ENCODE data around the gene MS4A7.

GRCh38 chr11:60332846-60333245, 45.5 kb upstream of the MS4A7 start:
- TF ChIP-seq EZH2 (IDR thresholded peaks at IDR 0.05; ENCODE audit: insufficient read depth, poor library complexity, severe bottlenecking) (no peak), EZH2phosphoT487 (IDR thresholded peaks at IDR 0.05; ENCODE audit: insufficient read depth, low read depth) (no peak)

Measured in GM23248 (cell line).